Measurements from ENCODE around the gene CYP2C18. TPM values are rescaled to one million over a fixed set of nuclear protein-coding genes. Genes with fewer than 3 reads are reported as not detected.
"Not testable (repeated sequence)": the region's sequence is repeated elsewhere in the genome, so short reads cannot be mapped to it uniquely, and the experiment has no call there.

Gene CYP2C18
- total RNA-seq (2014; rRNA removed; shearing (Covaris generic)), result 0.04 TPM in 1 of 2 replicates, not detected in the other

GRCh38 chr10:94683214-94684054 is at the start of gene CYP2C18:
TSS of gene CYP2C18 (plus strand) at chr10:94683729. CDS start at chr10:94683820, 91 bp downstream.
- no peak for DNase-seq (ENCODE audit: low spot score)

DNA sequence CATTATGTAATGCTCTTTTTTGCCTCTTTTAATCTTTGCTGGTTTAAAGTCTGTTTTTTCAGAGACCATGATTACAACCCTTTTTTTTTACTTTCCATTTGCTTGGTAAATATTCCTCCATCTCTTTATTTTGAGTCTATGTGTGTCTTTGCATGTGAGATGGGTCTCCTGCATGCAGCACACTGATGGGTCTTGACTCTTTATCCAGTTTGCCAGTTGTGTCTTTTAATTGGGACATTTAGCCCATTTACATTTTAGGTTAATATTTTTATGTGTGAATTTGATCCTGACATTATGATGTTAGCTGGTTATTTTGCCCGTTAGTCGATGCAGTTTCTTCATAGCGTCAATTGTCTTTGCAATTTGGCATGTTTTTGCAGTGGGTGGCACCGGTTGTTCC is 45.4 kb upstream of the CYP2C18 start:
- DNase-seq (ENCODE audit: low spot score), result not testable (repeated sequence)

DNA sequence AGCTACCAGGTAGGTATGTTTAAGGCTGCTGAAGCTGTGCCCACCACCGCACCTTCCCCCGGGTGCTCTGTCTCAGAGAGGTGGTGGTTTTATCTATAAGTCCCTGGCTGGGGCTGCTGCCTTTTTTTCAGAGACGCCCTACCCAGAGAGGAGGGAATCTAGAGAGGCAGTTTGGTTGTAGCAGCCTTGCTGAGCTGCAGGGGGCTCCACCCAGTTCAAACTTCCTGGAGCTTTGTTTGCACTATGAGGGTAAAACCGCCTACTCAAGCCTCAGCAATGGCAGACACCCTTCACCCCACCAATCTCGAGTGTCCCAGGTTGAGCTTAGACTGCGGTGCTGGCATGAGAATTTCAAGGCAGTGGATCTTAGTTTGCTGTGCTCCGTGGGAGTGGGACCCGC is 43.6 kb upstream of the CYP2C18 start:
- DNase-seq (ENCODE audit: low spot score), result no peak

GRCh38 chr10:94640562-94640961 is 43.0 kb upstream of the CYP2C18 start:
- DNase-seq (ENCODE audit: low spot score), result no peak

DNA sequence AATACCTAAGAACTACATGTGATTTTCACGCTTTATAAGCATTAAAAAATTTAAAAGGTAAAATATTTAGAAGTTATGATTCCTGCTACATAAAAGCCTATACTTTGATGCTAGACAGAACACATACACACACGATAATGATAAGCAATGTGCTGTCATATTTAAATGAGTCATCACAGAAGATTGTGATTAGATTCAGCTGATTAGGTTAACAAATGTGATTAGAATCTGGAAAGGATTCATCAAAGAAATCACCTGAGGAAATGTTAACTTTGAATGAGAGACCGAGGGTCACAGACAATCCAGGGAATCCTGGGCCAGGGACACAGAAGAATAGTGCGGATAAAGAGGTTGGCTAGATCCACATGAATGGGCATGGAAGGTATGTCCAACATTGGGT is 42.0 kb upstream of the CYP2C18 start:
- DNase-seq (ENCODE audit: low spot score), result no peak

DNA sequence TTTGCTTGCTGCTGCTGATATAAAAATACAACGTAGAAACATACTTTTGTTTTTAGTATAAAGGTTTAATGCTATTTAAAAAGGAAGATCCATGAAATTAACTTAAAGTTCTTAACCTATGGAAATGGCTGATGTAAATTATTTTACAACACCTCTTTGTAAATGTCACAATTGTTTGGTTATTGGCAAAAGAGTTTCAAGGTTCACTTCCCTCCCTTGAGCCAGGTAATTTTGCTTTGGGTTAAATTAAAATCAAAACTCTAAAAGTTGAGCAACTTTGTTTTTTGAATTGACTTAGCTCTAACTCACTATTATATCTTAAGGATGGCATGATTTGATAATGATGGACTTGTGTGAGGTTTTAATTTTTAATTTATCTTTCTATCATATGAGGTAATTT is 39.2 kb upstream of the CYP2C18 start:
- no peak for DNase-seq (ENCODE audit: low spot score)

- no peak for DNase-seq (ENCODE audit: low spot score)
Measured at GRCh38 chr10:94645285-94645684, 38.2 kb upstream of the CYP2C18 start.

DNA sequence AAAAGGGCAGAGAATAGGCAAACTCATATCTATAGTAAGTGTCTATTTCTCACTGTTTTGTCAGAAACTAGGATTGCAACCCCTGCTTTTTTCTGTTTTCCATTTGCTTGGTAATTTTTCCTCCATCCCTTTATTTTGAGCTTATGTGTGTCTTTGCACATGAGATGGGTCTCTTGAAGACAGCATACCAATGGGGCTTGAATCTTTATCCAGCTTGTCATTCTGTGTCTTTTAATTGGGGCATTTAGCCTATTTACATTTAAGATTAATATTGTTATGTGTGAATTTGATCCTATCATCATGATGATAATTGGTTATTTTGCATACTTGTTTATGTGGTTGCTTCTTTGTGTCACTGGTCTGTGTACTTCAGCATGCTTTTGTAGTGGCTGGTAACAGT is 28.3 kb upstream of the CYP2C18 start:
- not testable (repeated sequence) for DNase-seq (ENCODE audit: low spot score)

- DNase-seq (ENCODE audit: low spot score), result not testable (repeated sequence)
Measured at GRCh38 chr10:94663061-94663460, 20.5 kb upstream of the CYP2C18 start.

DNA sequence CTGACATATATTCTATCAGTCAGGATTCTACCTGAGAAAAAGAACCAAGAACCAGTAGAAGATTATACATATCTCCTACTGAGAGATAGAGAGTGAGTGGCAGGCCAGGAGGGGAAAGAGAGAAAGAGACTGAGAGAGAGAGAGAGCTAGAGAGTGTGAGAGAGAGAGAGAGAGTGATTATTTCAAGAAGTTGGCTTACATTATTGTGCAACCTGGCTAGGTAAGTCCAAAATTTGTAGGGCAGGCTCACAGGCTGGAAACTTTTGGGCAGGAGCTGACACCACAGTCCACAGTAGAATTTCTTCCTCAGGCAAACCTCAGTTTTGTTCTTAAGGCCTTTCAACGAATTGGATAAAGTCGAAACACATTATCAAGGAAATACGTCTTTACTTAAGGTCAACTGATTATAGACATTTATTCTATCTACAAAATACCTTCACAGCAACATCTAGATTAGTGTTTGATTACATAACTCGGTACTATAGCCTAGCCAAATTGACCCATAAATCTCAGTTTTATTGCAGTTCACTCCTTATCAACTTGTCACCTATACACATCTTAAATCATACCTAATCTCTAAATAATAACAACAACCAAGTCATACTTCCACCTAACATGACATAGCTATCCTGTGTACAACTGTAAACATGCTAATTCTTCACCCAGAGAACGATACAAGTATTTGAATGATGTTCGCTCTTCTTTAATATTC is 17.0 kb upstream of the CYP2C18 start:
- no peak for DNase-seq (ENCODE audit: low spot score)

DNA sequence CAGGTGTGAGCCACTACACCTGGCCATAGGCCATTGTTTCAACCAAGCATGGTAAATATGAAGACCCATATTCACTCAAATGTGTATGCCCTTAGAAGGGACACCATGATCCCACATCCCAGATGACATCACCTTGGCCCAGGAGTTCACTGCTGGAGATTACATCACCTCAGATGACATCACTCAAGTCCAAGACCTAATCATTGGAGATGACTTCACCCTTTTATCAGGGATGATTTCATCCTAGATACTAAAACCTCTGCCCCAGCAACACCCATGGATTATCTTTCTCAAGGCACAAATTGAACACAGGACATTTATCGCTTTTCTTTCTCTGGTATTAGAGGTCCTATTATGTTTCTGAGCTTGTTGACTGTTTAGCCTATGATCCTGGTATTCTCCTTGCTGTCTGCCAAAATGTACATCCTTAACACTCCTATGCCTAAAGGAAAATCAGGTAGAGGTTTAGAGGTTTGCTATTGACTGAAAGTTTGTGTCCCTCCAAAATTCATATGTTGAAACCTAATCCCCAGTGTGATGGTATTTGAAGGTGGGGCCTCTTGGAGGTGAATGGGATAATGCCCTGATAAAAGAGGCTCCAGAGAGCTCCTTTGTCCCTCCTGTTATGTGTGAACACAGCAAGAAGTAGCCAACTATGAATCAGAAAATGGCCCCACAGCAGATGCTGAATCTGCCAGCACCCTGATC is 9.8 kb upstream of the CYP2C18 start:
- no peak for DNase-seq (ENCODE audit: low spot score)

- DNase-seq (ENCODE audit: low spot score), result no peak
Measured at GRCh38 chr10:94676496-94676895, 7.0 kb upstream of the CYP2C18 start.

DNA sequence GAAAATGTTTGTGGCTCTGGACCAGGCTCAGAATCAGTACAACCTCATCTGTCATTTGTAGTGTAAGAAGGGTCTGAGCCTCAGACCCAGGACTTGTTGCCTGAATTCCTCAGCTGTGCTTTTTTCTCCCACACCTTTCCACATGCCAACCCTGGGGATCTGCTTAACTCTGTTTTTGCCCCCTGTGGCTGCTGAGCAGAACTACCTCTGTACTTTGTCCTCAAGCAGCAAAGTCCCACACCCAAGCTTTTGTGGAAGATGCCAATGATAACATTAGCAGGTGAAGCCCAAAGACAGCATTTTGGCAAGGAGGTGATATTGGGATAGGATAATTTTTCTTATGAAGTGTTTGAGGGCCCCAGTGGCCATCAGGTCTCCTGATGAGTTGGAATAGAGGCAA is 5.8 kb upstream of the CYP2C18 start:
- no peak for DNase-seq (ENCODE audit: low spot score)

GRCh38 chr10:94678475-94678874 is 5.1 kb upstream of the CYP2C18 start:
- no peak for DNase-seq (ENCODE audit: low spot score)

GRCh38 chr10:94680544-94680943 is 3.0 kb upstream of the CYP2C18 start:
- no peak for DNase-seq (ENCODE audit: low spot score)

DNA sequence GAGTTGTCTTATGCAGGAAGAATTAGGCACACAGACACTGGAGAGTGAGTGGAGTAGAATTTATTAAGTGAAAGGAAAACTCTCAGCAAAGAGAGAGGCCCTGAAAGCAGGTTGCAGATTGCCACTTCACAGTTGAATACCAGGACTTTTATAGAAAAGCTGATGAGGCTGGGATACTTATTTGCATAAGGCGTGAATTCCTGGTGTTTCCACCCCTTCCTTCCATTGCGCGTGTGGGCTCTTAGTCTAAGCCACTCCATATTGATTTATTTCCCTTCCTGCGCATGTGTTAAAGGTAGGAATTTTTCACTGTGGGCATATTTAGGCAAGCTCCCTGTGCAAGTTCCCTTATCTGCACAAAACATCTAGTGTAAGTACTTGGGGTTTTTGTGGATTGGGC is 893 bp upstream of the CYP2C18 start:
- not testable (repeated sequence) for DNase-seq (ENCODE audit: low spot score)

GRCh38 chr10:94687625-94688248 is 4.2 kb downstream of the CYP2C18 start:
- DNase-seq (ENCODE audit: low spot score), result no peak

GRCh38 chr10:94706089-94706488 is 22.6 kb downstream of the CYP2C18 start:
- DNase-seq (ENCODE audit: low spot score), result no peak

GRCh38 chr10:94710578-94710977 is 27.0 kb downstream of the CYP2C18 start:
- no peak for DNase-seq (ENCODE audit: low spot score)

DNA sequence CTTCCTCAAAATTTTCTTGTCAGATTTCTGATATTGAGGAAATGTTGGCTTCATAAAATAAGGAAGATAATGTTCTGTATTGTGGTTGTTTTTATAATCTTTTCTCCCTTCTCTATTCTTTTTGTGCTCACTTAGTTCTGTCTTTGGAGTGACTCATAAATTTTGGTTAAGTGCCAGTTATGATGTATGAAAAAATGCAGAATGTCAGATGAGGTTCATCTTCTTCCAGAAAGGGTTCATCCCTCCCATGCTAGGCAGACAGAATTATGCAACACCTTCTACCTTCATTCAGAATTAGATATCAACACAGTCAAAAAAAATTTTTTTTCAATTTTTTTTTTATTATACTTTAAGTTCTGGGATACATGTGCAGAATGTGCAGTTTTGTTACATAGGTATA is 42.3 kb downstream of the CYP2C18 start:
- no peak for DNase-seq (ENCODE audit: low spot score)

DNA sequence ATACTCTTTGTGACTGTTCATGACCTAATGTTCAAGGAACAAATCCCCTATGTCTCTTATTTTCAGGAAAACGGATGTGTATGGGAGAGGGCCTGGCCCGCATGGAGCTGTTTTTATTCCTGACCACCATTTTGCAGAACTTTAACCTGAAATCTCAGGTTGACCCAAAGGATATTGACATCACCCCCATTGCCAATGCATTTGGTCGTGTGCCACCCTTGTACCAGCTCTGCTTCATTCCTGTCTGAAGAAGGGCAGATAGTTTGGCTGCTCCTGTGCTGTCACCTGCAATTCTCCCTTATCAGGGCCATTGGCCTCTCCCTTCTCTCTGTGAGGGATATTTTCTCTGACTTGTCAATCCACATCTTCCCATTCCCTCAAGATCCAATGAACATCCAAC is 51.7 kb downstream of the CYP2C18 start:
- no peak for DNase-seq (ENCODE audit: low spot score)

DNA sequence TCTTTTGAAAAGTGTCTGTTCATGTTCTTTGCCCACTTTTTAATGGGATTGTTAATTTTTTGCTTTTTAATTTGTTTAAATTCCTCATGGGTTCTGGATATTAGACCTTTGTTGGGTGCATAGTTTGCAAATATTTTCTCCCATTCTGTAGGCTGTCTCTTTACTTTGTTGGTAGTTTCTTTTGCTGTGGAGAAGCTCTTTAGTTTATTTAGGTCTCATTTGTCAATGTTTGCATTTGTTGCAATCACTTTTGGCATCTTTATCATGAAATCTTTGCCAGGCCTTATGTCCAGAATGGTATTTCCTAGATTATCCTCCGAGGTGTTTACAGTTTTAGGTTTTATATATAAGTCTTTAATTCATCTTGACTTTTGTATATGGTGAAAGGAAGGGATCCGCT is 55.1 kb downstream of the CYP2C18 start:
- no peak for DNase-seq (ENCODE audit: low spot score)
